DMS153 (cell line): Measurements from ENCODE around the gene FILIP1.
A peak's percentile ranks its signal among the peaks of the same experiment; 100 is the strongest.

Experiments
- DNase-seq: peaks from one replicate; lab custom pipeline; 2025; lab: John Stamatoyannopoulos, UW

Gene FILIP1

DNA sequence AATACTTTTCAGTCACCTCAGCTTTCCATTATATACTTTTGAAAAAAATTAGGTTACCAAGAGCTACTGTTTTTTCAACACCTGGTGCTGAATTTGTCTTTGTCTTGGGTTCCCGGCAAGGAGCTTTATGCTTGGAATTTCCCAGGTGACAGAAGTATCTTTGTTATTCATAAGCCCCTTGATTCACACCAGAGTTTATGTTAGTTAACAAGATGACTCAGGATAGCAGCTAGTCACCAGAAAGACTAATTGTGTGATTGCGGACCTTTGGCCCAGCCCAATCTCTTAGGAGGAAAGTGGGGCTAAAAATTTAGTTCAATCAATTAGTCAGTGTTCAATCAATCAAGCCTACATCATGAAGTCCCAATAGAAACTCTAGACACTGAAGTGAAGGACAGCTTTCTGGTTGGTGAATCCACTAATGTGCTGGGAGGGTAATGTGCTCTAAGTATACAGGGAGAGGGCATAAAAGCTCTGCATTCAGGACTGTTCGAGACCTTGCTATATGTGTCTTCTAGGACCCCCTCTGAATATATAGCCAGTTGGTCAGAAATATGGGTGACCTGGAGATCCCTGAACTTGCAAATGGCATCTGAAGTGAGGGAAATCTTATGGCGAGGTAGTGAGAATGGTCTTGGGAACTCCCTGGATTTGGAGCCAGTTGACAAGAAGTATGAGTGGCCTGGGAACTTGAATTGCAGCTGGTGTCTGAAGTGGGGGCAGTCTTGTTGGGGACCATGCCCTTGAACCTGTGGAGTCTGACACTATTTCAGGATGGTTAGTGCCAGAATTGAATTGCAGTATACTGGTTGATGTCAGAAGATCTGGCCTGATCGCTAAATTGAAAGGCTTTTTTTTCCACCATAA lies 225.2 kb downstream of the FILIP1 start:
- DNase-seq, result no peak

DNA sequence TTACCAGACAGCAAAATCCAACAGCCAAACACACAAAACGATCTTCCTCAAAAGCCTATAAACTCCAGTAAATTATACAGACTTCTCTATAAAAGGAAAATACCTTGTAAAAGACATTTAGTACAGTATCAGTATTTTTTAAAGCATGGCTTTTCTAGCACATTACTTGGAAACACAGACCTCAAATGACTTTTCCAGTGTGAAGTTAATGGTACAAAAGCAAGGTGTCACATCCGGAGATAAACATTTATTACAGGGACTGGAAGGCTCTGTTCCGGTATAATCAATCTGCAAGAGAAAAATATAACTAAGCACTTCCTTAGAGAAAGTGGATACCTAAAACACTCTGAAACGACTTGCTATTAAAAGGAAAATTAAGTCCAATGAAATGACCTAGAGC lies 226.1 kb downstream of the FILIP1 start:
- DNase-seq, result peak; percentile 8

DNA sequence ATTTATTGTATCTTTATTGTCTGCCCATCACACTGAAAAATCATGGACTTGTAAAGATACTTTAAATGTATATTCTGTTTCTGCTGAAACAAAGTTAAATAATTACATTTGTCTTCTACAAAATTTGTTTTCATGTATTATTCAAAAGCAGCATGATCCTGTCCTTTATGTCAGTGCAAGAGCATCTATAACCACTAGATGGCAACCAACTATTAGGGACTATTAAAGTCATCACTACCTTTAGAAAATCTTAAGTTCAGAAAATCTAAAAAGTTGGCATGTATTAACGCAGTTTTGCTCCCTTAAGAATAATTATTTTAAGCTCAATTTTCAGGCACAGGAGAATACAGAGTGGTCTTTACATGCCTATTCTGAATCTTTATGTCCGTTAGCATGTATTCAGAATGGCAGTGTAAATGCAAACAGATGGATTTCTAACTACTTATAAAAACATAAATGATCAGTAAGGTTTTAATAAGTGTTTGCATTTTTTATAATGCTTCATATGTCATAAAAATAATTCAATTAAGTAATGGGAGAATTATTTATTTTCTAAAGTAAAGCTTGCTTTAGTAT lies 226.8 kb downstream of the FILIP1 start:
- DNase-seq, result peak; percentile 34

DNA sequence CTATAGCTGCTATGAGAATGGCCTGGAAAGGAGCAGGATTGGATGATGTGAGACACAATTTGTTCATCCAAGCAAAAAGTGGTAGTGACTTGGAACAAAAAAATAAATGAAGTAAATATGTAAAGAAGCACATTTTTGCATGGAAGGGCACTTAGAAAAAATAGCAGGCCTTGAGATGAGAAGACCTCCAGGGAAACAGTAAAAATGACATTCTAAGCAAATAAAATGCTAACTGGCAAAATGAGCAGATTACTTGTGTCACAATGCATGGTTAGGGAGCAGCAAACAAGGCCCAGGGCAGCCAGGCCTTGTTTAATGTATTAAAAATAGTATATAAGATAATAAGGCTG lies 230.2 kb downstream of the FILIP1 start:
- DNase-seq, result no peak

DNA sequence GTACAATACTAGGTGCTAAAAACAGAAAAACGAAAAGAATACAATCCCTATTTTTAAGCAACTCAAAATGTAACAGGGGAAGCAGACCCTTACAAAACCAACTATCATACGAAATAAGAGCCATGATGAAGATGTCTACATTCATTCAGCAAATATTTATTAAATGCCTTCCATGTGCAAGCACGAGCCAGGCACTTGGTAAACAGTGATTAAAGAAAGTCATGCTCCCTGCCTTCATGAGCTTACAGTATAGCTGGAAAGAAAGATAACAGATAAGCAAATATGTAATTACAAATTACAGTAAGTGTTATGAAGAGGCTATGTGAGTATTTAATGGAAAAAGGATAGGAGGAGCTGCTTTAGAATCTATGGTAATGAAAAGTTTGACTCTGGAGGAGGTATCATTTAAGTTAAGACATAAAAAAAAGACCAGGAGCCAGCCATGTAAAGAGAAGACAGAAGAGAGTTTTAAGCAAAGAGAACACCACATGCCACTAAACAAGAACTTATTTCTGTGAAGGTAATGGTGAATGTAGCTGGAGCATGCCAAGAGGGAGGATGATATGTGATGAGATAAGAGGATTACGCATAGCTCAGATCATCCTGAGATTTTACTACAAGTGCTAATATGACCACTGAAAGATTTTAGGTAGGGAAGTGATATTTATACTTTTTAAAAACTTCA lies 230.7 kb downstream of the FILIP1 start:
- DNase-seq, result no peak

DNA sequence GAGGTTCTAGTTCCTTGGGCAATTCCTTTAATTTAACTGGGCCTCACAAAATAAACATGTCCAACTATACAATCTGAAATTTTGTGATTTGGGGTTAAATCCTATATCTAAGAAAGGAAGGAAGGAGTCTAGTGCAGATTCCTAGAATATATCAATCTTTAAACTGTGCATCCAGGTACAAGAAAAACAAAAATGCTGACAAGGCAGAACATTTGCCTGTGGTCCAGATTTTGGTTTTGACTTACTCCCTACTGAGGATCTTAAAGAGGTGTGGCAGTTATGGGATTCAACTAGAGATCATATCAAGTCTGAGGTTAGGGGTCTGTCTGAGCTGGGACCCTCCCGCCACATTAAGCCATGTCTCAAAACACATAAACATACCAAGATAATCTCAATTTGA lies 232.3 kb downstream of the FILIP1 start:
- DNase-seq, result no peak

DNA sequence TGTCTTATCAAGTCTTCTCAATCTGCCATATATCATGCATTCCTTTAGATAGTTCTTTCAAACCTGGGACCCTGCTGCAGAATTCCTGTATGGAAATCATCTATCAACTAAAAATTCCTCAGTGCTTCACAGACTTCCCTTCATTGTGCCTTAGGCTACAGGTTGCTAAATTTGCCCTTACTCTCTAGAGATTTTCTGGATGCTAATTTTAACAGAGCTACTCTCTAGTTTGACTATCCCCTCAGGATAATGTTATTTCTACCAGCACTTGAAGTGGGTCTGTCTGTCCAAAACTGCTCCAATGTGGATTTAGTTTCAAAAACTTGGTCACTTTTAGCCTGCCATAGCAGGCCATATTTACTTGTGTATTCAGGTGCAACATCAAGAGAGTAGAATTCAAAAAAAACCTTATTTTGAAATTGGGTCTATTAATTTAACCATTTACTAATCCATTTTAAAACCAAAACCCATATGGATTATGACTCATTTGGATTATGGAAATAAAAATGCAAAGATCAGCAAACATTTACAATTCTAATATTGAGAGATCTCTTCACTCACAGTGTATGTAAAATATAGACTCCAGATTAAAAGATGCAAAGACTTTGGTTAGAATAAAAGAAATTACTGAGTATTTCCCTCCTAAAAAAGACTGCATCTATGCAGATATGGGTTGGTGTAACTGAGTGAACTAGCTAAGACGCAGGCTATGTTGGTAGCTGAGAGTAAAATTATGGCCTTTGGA lies 236.1 kb downstream of the FILIP1 start:
- no peak for DNase-seq

DNA sequence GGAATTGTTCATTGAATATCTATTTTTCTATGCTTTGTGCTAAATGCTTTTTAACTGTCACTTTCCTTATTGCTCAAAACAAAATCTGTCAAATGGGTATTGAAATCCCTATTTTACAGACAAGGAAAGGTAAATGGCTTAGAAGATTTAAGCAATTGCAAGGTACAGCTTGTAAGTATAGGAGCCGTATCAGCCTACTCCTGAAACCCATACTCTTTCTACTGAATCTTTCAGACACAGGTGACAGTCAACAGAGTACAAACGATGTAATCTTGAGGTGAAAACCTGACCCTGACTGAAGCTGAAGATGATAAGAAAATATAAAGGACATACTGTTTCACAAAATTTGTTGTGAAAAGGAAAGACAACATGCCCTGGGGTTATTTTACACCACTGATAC lies 243.0 kb downstream of the FILIP1 start:
- DNase-seq, result no peak

DNA sequence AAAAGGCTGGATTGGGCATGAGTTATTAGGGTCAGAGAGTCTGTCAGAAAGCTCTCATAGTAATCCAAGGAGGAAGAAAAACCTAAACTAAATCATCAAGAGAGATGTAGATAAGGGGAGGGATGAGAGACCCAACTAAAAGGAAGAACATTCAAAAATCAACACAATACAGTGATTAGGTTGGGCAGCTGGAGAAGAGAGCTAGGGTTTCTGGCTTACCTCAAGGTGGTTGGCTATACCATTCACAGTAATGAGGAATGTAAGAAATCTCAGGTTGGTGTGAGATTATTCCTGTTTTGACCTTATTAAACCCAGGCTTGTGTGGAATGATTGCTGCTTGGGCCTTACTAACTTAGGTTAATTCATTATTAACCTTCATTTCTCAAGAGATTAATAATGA lies 243.8 kb downstream of the FILIP1 start:
- DNase-seq, result no peak

DNA sequence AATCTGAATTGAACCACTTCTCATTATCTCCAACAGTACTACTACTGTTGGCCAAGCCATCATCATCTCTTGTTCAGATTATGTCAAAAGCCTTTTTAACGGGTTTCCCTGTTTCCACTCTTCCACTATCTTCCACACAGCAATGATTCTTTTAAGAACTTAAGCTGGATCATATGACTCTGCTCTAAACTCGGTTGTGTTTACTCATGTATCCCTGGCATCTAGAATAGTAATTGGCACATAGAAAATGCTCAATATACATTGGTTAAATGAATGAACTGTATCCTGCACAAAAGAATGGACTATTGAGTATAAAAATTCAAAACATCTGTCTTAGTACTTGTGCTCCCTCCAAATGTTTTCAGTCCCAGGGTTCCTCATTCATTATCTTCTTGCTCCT lies 247.2 kb downstream of the FILIP1 start:
- DNase-seq, result no peak

DNA sequence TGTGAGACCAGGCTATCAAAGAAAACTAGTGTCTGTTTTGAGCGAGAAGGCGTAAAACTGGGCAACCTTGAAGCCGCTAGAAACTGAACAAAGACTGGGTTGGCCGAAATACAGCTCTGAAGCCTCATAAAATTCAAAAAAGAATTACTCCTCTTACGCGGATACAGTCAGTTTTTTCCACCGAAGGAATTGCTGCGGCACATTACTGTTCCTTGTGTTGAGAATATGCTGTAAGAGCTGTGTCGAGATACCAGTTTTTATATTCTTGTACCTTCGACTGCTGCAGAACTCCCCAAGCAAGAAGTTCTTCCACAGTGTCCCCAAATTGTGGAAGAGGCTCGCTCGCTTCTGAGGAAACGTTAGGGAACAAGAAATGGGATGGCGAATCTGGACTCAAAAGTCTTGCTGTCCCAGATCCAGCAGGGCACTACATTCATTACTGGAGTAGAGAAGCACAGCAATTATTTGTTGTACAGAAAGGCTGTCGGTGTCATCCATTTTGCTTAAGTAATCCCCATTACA lies 249.5 kb downstream of the FILIP1 start:
- DNase-seq, result no peak

DNA sequence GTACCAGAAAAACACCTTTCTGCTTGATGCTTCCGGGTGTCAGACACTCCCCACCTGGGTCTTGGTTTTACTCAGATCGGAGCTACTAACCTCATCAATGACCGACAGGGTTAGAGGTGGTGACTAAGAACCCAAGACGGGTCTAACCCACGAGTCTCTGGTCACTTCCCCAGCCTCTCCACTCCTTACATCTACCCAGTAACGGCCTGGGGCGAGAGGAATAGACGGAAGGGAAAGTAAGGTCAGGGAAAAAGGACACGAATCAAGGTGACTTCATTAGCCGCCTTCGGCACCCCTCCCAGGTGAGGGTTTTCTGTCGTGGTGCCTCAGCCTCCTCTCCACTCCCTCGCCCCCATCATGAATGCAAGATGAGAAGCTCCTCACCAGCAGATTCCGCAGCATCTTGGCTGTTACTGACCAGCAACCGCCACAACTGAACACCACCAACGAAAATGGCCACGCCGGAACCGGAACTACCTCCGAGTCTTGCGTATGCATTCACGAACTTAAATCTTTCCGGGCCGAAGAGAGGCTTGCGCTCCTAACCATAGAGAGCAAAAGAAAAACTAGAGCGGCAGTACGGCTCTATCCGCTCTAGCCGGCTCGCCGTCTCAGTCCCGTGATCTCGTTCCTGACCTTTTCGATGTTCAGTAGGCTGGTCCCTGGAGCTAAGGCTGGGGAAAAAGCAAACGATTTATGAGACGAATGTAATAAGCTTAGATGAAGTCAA lies 250.1 kb downstream of the FILIP1 start, which contains the start of gene COX7A2:
Gene COX7A2 (minus strand): TSS at position 469 of the 730 bp plus-strand sequence. CDS start 67 bp downstream, at position 402.
- DNase-seq, result peak; percentile 99
